Type B pancreatic cell (in vitro differentiated cells): ENCODE measurements around the gene CENPI. TPM values are rescaled to one million over a fixed set of nuclear protein-coding genes. Genes with fewer than 3 reads are reported as not detected.

Source experiments
- DNase-seq: peaks from one replicate; pipeline ENCODE4 v3.0.0; 2021; ENCODE audit warnings: mixed read lengths; ENCODE audit not compliant: unreplicated experiment; ENCODE audit errors: extremely low spot score
- H3K27ac Mint-ChIP-seq: 2 replicates; pipeline ENCODE4 v1.8.0; 2021; ENCODE audit warnings: mild to moderate bottlenecking, mixed read lengths
- H3K27me3 Mint-ChIP-seq: 2 replicates; pipeline ENCODE4 v1.8.0; 2021; ENCODE audit warnings: mixed read lengths
- H3K36me3 Mint-ChIP-seq: 2 replicates; pipeline ENCODE4 v1.8.0; 2021; ENCODE audit warnings: mixed read lengths
- H3K4me1 Mint-ChIP-seq: one replicate; pipeline ENCODE4 v1.8.0; 2021; ENCODE audit warnings: mixed read lengths; ENCODE audit not compliant: unreplicated experiment
- H3K4me3 Mint-ChIP-seq: 2 replicates; pipeline ENCODE4 v1.8.0; 2021; ENCODE audit warnings: mild to moderate bottlenecking, mixed read lengths
- H3K9me3 Mint-ChIP-seq: 2 replicates; pipeline ENCODE4 v1.8.0; 2021; ENCODE audit warnings: mixed read lengths
- CTCF ChIP-seq: fragments of 200-600 bp; sonication (generic); conservative IDR thresholded peaks from 2 replicates; pipeline ENCODE4 v1.5.0; 2021; ENCODE audit warnings: antibody characterized with exemption, mild to moderate bottlenecking
- total RNA-seq: library from RNA; stranded (reverse); gene quantifications from 2 replicates; pipeline ENCODE4 v1.2.1, GENCODE V29; 2021; ENCODE audit warnings: low replicate concordance

Gene CENPI
- total RNA-seq, 1 donor from 2014 or later, result 18.8 TPM

GRCh38 chrX:101081231-101081630 lies 16.8 kb upstream of the CENPI start:
- no peaks in the 10 kb centered on the region for H3K9me3 Mint-ChIP-seq
- peaks cover 5% of the 10 kb centered on the region for H3K4me1 Mint-ChIP-seq
- no peaks in the 10 kb centered on the region for H3K27me3 Mint-ChIP-seq
- no peaks in the 10 kb centered on the region for H3K36me3 Mint-ChIP-seq
- no peak for DNase-seq
- no peak overlapping the region for H3K27ac Mint-ChIP-seq
- TF ChIP-seq CTCF, result no peak
- no peak overlapping the region for H3K4me3 Mint-ChIP-seq

- TF ChIP-seq CTCF, result no peak
- H3K36me3 Mint-ChIP-seq, result no peaks in the 10 kb centered on the region
- H3K4me3 Mint-ChIP-seq, result no peak overlapping the region
- DNase-seq, result no peak
- H3K4me1 Mint-ChIP-seq, result no peaks in the 10 kb centered on the region
- no peak overlapping the region for H3K27ac Mint-ChIP-seq
- peaks cover 5% of the 10 kb centered on the region for H3K9me3 Mint-ChIP-seq
- no peaks in the 10 kb centered on the region for H3K27me3 Mint-ChIP-seq
These were observed 6.2 kb upstream of the CENPI start for GRCh38 chrX:101091817-101092216.

- no peak overlapping the region for H3K4me3 Mint-ChIP-seq
- TF ChIP-seq CTCF, result no peak
- no peaks in the 10 kb centered on the region for H3K9me3 Mint-ChIP-seq
- H3K27me3 Mint-ChIP-seq, result no peaks in the 10 kb centered on the region
- H3K36me3 Mint-ChIP-seq, result no peaks in the 10 kb centered on the region
- DNase-seq, result no peak
- no peak overlapping the region for H3K27ac Mint-ChIP-seq
- no peaks in the 10 kb centered on the region for H3K4me1 Mint-ChIP-seq
These were observed 10.3 kb downstream of the CENPI start for GRCh38 chrX:101108284-101108683.

- no peaks in the 10 kb centered on the region for H3K27me3 Mint-ChIP-seq
- peaks cover 12% of the 10 kb centered on the region for H3K36me3 Mint-ChIP-seq
- no peak overlapping the region for H3K27ac Mint-ChIP-seq
- H3K4me3 Mint-ChIP-seq, result no peak overlapping the region
- TF ChIP-seq CTCF, result no peak
- no peak for DNase-seq
- no peaks in the 10 kb centered on the region for H3K9me3 Mint-ChIP-seq
- H3K4me1 Mint-ChIP-seq, result no peaks in the 10 kb centered on the region
These were observed 19.7 kb downstream of the CENPI start for GRCh38 chrX:101117701-101118100.

GRCh38 chrX:101136235-101136634 lies 38.2 kb downstream of the CENPI start:
- Mint-ChIP-seq H3K4me3 (no peak overlapping the region), H3K27me3 (no peaks in the 10 kb centered on the region), H3K27ac (no peak overlapping the region), H3K4me1 (no peaks in the 10 kb centered on the region), H3K36me3 (peaks cover 16% of the 10 kb centered on the region), H3K9me3 (peaks cover 4% of the 10 kb centered on the region)
- DNase-seq, result no peak
- TF ChIP-seq CTCF, result no peak

Other genes starting within 250 kb of the CENPI start
- 0.70 and 1.2 TPM in 2 replicates for gene NOX1, start 223.8 kb upstream of the CENPI start, total RNA-seq
- gene XKRX, start 169.3 kb upstream of the CENPI start, total RNA-seq, result 1.7 and 5.0 TPM in 2 replicates
- not detected in 2 replicates for gene ARL13A, start 128.5 kb upstream of the CENPI start, total RNA-seq
- gene TRMT2B, start 46.1 kb upstream of the CENPI start, total RNA-seq, result 13.9 and 18.3 TPM in 2 replicates
- gene TMEM35A, start 19.3 kb upstream of the CENPI start, total RNA-seq, result 3.0 and 5.6 TPM in 2 replicates
- 0.14 and 1.3 TPM in 2 replicates for gene DRP2, start 121.6 kb downstream of the CENPI start, total RNA-seq
- gene TAF7L, start 193.1 kb downstream of the CENPI start, total RNA-seq, result 0.21 TPM in 1 of 2 replicates, not detected in the other